ENCODE data around the gene ALOX5.
"Not testable (repeated sequence)": the region's sequence is repeated elsewhere in the genome, so short reads cannot be mapped to it uniquely, and the experiment has no call there.

ALOX5 gene

DNA sequence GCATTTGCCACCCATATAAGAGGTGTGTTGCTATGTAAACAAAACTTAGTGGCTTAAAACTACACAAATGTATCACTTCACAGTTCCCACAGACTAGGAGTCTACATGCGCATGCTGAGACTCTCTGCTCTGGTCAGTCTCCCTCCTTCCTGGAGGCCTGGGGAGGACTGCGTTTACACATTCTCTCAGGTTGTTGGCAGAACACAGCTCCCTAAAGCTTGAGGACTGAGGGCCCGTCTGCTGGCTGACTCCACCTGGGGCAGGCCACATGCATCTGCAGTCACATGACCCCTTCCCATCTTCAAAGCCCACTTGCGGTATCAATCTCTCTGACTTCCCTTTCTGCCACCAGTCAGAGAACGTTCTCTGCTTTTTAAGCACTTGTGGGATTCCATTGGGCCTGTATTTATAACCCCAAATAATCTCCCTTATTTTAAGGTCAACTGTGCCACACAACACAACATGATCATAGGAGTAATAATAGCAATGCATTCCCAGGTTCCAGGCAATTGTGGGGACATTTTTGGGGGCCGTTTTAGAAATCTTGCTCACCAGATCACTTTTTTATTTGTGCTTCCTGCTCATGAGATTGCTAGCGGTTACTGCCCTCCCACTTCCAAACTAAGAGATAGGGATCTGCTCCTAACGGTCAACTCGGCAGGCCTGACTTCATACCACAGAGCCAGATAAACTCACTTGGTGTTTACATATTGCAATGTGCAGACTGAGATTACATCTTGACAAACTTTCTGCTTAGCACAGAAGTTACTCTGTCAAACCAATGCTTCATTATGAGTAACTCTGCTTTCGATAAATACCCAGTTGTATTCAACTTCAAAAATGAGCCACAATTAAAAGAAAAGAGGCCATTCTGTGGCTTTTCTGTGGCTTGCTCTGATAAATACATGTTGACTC is 96.3 kb downstream of the ALOX5 start:
- DNase-seq = peak; percentile 15

DNA sequence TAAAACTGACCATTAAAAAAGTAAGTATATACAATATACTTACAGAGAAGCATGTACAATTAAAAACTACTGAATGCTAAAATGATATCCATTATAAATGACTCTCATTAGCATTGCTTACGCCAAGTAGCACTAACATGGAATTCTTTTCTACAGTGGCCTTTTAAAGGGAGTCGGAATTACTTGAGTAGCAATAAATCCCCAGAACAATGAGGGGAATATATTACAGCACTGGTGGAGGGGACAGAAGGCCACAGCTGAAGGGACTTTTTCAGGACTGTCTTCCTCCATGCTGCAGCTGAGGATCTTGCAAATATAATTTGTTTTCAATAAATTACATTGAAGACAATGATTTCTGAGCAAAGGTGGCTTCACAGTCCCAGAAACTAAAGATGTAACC is 97.0 kb downstream of the ALOX5 start:
- no peak for DNase-seq

DNA sequence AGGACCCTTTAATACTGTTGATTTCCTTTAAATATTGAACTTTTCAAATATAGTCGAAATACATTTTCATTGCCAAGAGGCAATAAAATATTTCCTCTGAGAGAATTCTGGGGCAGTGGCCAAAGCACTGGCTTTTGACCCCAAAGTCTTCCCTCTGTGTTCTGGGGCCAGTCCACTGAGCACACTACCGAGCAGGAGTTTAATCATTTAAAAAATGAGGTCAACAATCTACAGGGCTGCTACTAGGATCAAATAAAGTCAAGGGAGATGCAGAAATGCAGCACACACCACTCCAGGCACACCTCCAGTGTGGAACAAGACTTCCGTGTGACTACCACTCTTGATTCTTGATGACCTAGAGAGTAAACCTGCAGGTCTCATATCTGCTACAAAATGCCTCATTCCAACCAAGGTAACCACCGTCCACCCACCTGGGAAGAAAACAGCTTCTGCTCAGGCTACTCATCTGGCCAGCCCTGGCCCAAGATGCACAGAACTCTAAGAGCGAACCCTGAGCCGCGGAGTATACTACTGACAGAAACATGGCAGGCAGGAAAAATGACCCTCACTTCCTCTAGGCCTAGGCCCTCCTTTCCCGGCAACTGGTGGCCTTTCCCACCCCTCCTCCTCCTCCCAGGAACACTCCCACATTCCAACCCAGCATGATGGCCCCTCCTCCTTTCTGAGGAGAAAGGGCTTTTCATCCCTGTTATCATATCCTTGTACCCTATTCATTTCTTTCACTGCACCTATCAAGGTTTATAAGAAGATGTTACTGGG is 97.7 kb downstream of the ALOX5 start:
- DNase-seq = no peak

DNA sequence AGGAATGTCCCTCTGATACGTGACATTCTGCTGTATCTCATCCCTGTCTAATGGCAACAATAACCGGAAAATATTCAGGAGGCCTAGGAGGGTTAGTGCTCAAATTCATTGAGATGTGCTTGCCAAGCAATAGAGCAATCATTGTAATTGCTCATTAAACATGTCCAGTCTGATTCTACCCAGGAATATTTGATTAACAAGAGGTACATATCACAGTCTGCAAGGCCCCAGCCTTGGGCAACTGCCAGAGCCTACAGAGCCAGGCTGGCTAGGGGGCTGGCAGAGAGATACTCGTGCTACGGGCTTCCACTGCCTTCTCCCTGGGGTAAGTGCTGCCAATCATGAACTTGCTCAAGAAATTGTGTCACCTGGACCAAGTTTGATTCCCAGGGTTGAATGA is 99.1 kb downstream of the ALOX5 start:
- no peak for DNase-seq

DNA sequence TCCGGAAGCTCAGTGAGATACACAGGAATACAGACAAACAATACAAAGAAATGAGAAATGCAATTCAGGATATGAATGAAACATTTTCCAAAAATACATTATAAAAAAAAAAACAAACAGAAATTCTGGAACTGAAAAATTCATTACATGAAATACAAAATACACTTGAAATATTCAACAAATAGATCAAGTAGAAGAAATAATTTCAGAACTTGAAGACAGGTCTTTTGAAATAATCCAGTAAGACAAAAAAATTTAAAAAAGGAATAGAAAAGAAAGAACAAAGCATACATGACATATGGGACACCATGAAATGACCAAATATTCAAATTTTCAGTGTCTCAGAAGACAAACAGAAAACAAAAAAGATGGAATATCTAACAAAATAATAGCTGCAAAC is 102.5 kb downstream of the ALOX5 start:
- DNase-seq = no peak

DNA sequence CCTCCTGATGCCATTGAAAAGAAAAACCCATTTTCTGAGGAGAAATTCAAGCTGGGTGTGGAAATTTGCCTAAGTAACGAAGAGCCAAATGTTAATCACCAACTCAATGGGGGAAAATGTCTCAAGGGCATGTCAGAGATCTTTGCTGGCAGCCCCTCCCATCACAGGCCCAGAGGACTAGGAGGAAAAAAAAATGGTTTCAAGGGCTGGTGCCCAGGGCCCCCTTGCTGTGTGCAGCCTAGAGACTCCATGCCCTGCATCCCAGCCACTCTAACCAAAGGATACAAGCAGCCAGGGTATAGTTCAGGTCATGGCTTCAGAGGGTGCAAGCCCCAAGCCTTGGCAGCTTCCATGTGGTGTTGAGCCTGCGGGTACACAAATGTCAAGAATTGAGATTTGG is 106.3 kb downstream of the ALOX5 start:
- DNase-seq = no peak

DNA sequence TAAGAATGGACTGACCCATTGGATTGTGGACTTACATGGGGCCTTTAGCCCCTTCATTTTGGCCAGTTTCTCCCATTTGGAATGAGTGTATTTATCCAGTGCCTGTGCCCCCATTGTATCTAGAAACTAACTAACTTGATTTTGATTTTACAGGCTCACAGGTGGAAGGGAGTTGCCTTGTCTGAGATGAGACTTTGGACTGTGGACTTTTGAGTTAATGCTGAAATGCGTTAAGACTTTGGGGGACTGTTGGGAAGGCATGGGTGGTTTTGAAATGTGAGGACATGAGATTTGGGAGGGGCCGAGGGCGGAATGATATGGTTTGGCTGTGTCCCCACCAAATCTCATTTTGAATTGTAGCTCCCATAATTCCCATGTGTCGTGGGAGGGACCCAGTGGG is 107.1 kb downstream of the ALOX5 start:
- not testable (repeated sequence) for DNase-seq

GRCh38 chr10:45483002-45483401 is 109.0 kb downstream of the ALOX5 start:
- DNase-seq = no peak

GRCh38 chr10:45487735-45488134 is 113.7 kb downstream of the ALOX5 start:
- DNase-seq = no peak

DNA sequence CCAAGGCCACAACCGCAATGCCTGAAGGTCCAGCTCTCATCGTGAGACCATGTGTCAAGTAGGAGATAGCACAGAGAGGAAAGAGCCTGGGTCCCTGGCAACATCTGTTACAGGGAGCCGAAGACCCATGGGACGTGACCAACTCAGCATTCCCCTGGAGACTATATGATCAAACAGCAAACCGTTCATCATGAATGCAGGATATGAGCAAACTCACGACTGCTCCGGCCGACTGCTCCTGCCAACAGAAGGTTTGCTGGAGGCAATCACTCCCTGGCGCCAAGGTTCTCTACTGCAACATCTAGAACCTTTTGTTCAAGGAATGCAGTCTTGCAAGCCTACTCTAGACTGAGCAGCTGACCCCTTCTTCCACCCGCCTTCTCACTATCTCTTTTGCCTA is 114.3 kb downstream of the ALOX5 start:
- DNase-seq = no peak

GRCh38 chr10:45490277-45490676 is 116.3 kb downstream of the ALOX5 start:
- DNase-seq = no peak

- no peak for DNase-seq
These were observed 117.0 kb downstream of the ALOX5 start for GRCh38 chr10:45491061-45491460.
